ENCODE data around the gene USP32.
"Not testable (repeated sequence)": the region's sequence is repeated elsewhere in the genome, so short reads cannot be mapped to it uniquely, and the experiment has no call there.

GRCh38 chr17:60433021-60433997, 41.4 kb upstream of the USP32 start:
- not testable (repeated sequence) for TF ChIP-seq CTCF (IDR thresholded peaks at IDR 0.05); FOXK1 (CRISPR knock-in tag; IDR thresholded peaks at IDR 0.05); MAX (CRISPR knock-in tag; IDR thresholded peaks at IDR 0.05); ESRRA (CRISPR knock-in tag; IDR thresholded peaks at IDR 0.05; ENCODE audit: borderline replicate concordance); ZNF532 (CRISPR knock-in tag; IDR thresholded peaks at IDR 0.05; ENCODE audit: borderline replicate concordance); CDX4 (CRISPR knock-in tag; IDR thresholded peaks at IDR 0.05; ENCODE audit: borderline replicate concordance); NR1H2 (CRISPR knock-in tag; IDR thresholded peaks at IDR 0.05); NR3C1 (CRISPR knock-in tag; conservative IDR thresholded peaks at IDR 0.05; ENCODE audit: low read depth); ELF4 (CRISPR knock-in tag; IDR thresholded peaks at IDR 0.05; ENCODE audit: low read depth); MXD4 (CRISPR knock-in tag; IDR thresholded peaks at IDR 0.05; ENCODE audit: borderline replicate concordance); CREB1 (CRISPR knock-in tag; IDR thresholded peaks at IDR 0.05); USF1 (CRISPR knock-in tag; IDR thresholded peaks at IDR 0.05); ATF2 (CRISPR knock-in tag; IDR thresholded peaks at IDR 0.05; ENCODE audit: borderline replicate concordance, low read depth)

Measured in WTC11 (cell line).